Fibroblast of villous mesenchyme (primary cell): ENCODE results near the gene B4GALT3. TPM values are rescaled to one million over a fixed set of nuclear protein-coding genes. Genes with fewer than 3 reads are reported as not detected.

Experiments used
- DNase-seq: peaks from one replicate; pipeline ENCODE4 v3.0.0-alpha.2; 2010; ENCODE audit warnings: low read depth
- H3K4me3 ChIP-seq: 2 replicates; pipeline ENCODE4 v1.5.1; 2011; ENCODE audit warnings: low read depth, mild to moderate bottlenecking, low read length
- total RNA-seq: library from RNA; depleted of rRNA; stranded (reverse); fragments of >200 nt; gene quantifications from 2 replicates; pipeline ENCODE4 v1.2.3, GENCODE V29; 2012
- TF ChIP-seq, protein P1 (sequence below): IDR thresholded peaks from 2 replicates; pipeline ENCODE4 v1.5.1; 2012; ENCODE audit warnings: low read depth, mild to moderate bottlenecking, low read length; ENCODE audit not compliant: insufficient read depth

B4GALT3 gene
- total RNA-seq, 1 donor: 22.5 TPM

- TF ChIP-seq, protein P1, sequence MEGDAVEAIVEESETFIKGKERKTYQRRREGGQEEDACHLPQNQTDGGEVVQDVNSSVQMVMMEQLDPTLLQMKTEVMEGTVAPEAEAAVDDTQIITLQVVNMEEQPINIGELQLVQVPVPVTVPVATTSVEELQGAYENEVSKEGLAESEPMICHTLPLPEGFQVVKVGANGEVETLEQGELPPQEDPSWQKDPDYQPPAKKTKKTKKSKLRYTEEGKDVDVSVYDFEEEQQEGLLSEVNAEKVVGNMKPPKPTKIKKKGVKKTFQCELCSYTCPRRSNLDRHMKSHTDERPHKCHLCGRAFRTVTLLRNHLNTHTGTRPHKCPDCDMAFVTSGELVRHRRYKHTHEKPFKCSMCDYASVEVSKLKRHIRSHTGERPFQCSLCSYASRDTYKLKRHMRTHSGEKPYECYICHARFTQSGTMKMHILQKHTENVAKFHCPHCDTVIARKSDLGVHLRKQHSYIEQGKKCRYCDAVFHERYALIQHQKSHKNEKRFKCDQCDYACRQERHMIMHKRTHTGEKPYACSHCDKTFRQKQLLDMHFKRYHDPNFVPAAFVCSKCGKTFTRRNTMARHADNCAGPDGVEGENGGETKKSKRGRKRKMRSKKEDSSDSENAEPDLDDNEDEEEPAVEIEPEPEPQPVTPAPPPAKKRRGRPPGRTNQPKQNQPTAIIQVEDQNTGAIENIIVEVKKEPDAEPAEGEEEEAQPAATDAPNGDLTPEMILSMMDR: no peak
- DNase-seq: no peak
- H3K4me3 ChIP-seq: no peak overlapping the region
Measured at GRCh38 chr1:161185732-161186311, 8.5 kb upstream of the B4GALT3 start.

- TF ChIP-seq, protein P1: no peak
- no peak overlapping the region for H3K4me3 ChIP-seq
- peak; percentile 85 for DNase-seq
Measured at GRCh38 chr1:161185282-161185682, 8.0 kb upstream of the B4GALT3 start.

DNA sequence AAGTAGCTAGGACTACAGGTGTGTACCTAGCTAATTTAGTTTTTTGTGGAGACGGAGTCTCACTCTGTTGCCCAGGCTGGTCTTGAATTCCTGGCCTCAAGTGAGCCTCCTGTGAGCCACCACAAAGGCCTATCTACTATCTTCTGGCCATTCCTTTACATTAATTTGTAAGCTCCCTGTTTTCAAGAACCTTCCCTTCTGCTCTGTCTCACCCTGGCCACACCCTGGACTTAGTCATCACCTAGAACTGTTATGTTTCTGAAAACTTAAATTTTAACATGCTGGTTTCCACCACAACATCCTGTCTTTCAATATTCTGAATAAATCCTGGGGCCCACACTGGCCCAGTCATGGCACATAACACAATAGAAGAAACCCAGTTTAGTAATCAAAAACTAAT is 4.9 kb upstream of the B4GALT3 start:
- peak; percentile 57 for DNase-seq
- H3K4me3 ChIP-seq: no peak overlapping the region
- TF ChIP-seq, protein P1: no peak

- no peak overlapping the region for H3K4me3 ChIP-seq
- peak; percentile 37 for DNase-seq
- TF ChIP-seq, protein P1: peak; percentile 45
Measured at GRCh38 chr1:161180639-161181038, 3.3 kb upstream of the B4GALT3 start.

GRCh38 chr1:161179698-161180097 is 2.4 kb upstream of the B4GALT3 start:
- H3K4me3 ChIP-seq: no peak overlapping the region
- TF ChIP-seq, protein P1: no peak
- no peak for DNase-seq

DNA sequence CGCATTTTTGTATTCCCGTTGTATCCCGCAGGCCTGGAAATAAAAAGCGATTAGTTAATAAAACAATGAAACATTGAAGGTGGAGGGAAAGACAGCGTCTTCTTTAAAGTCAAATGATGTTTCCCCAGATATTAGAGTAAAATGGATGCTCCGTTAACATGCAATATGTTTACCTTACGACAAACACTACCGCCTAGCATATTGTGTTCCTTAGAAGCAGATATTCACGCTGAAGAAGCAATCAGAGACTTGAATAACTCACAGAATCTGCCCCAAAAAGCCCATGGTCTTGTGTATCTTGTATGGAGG is 583 bp upstream of the B4GALT3 start:
- no peak for DNase-seq
- no peak overlapping the region for H3K4me3 ChIP-seq
- TF ChIP-seq, protein P1: no peak

GRCh38 chr1:161176468-161177111 is 717 bp downstream of the B4GALT3 start:
- no peak for DNase-seq
- TF ChIP-seq, protein P1: no peak
- peak overlapping the region; percentile 97 for H3K4me3 ChIP-seq
